Hepatocyte (in vitro differentiated cells): ENCODE data around the gene TFAP2A. TPM values are rescaled to one million over a fixed set of nuclear protein-coding genes. Genes with fewer than 3 reads are reported as not detected.

ENCODE experiments used
- DNase-seq: peaks from one replicate; pipeline ENCODE4 v3.0.0-alpha.2; 2016; ENCODE audit warnings: low spot score
- H2AFZ ChIP-seq: fragments of 200-600 bp; sonication (generic); 2 replicates; pipeline ENCODE4 v1.6.0; 2016; ENCODE audit warnings: antibody characterized with exemption, mild to moderate bottlenecking
- H3K27ac ChIP-seq: fragments of 200-600 bp; sonication (generic); 2 replicates; pipeline ENCODE4 v1.5.1; 2016; ENCODE audit warnings: mild to moderate bottlenecking
- H3K27me3 ChIP-seq: fragments of 200-600 bp; sonication (generic); 2 replicates; pipeline ENCODE4 v1.6.1; 2016
- H3K36me3 ChIP-seq: fragments of 200-600 bp; sonication (generic); replicated peaks from 2 replicates; pipeline ENCODE4 v1.5.1; 2016; ENCODE audit warnings: low read depth; ENCODE audit not compliant: insufficient read depth
- H3K4me1 ChIP-seq: fragments of 200-600 bp; sonication (generic); 2 replicates; pipeline ENCODE4 v1.5.1; 2016; ENCODE audit warnings: mild to moderate bottlenecking, moderate library complexity; ENCODE audit not compliant: insufficient read depth
- H3K4me2 ChIP-seq: fragments of 200-600 bp; sonication (generic); 2 replicates; pipeline ENCODE4 v1.6.0; 2016
- H3K4me3 ChIP-seq: fragments of 200-600 bp; sonication (generic); 2 replicates; pipeline ENCODE4 v1.5.1; 2016; ENCODE audit warnings: mild to moderate bottlenecking
- H3K79me2 ChIP-seq: fragments of 200-600 bp; sonication (generic); 2 replicates; pipeline ENCODE4 v1.6.0; 2017; ENCODE audit warnings: mild to moderate bottlenecking
- H3K9me2 ChIP-seq: fragments of 200-600 bp; sonication (generic); replicated peaks from 2 replicates; pipeline ENCODE4 v1.6.0; 2017; ENCODE audit warnings: mild to moderate bottlenecking; ENCODE audit not compliant: insufficient read depth
- H3K9me3 ChIP-seq: fragments of 200-600 bp; sonication (generic); 2 replicates; pipeline ENCODE4 v1.5.1; 2016; ENCODE audit warnings: low read depth, mild to moderate bottlenecking
- H4K20me1 ChIP-seq: fragments of 200-600 bp; sonication (generic); 2 replicates; pipeline ENCODE4 v1.6.0; 2016; ENCODE audit warnings: mild to moderate bottlenecking; ENCODE audit not compliant: insufficient read depth, poor library complexity, severe bottlenecking
- CTCF ChIP-seq: fragments of 200-600 bp; sonication (generic); IDR thresholded peaks from 2 replicates; pipeline ENCODE4 v1.5.1; 2016; ENCODE audit warnings: antibody characterized with exemption, mild to moderate bottlenecking; ENCODE audit not compliant: poor library complexity
- EZH2 ChIP-seq: fragments of 200-600 bp; sonication (generic); IDR thresholded peaks from 2 replicates; pipeline ENCODE4 v1.6.1; 2016; ENCODE audit warnings: antibody characterized with exemption, mild to moderate bottlenecking, borderline replicate concordance
- EZH2phosphoT487 ChIP-seq: fragments of 200-600 bp; sonication (generic); IDR thresholded peaks from one replicate; pipeline ENCODE4 v1.6.1; 2018; ENCODE audit warnings: antibody characterized with exemption, mild to moderate bottlenecking, low read depth, moderate library complexity; ENCODE audit not compliant: unreplicated experiment, severe bottlenecking
- WGBS: methylation state at CpG from one replicate; pipeline ENCODE4 v1.1.6; 2016; ENCODE audit warnings: low lambda C conversion rate; ENCODE audit errors: missing lambda C conversion rate; 5-methylcytosine and 5-hydroxymethylcytosine counted together
- polyA plus RNA-seq: library from polyadenylated mRNA; unstranded; fragments of >200 nt; fragmentation: Nextera tagmentation; extraction: Ambion mirVana; gene quantifications from 2 replicates; pipeline ENCODE4 v1.2.1, GENCODE V29; 2016
- total RNA-seq: library from RNA; depleted of rRNA; stranded (reverse); fragments of >200 nt; gene quantifications from 2 replicates; pipeline ENCODE4 v1.2.3, GENCODE V29; 2014

Gene TFAP2A
- total and polyA plus RNA-seq, 2 experiments from 2014 or later = 6.2 to 14.9 TPM

GRCh38 chr6:10383331-10384090, 31.4 kb downstream of the TFAP2A start:
- 7% methylated on average over 44 of the region's 48 CpGs for WGBS
- H4K20me1 ChIP-seq = no peaks in the 10 kb centered on the region
- no peaks in the 10 kb centered on the region for H3K36me3 ChIP-seq
- no peaks in the 10 kb centered on the region for H3K79me2 ChIP-seq
- peak overlapping the region; percentile 76 for H3K4me2 ChIP-seq
- H2AFZ ChIP-seq = peak overlapping the region; percentile 3
- H3K27me3 ChIP-seq = peaks cover 87% of the 10 kb centered on the region
- peaks cover 32% of the 10 kb centered on the region for H3K4me1 ChIP-seq
- TF ChIP-seq EZH2 (peak; percentile 43), CTCF (no peak)
- H3K4me3 ChIP-seq = no peak overlapping the region
- peak overlapping the region; percentile 69 for H3K27ac ChIP-seq
- no peak for DNase-seq
- no peaks in the 10 kb centered on the region for H3K9me3 ChIP-seq
- H3K9me2 ChIP-seq = no peaks in the 10 kb centered on the region

- H3K4me3 ChIP-seq = no peak overlapping the region
- peaks cover 83% of the 10 kb centered on the region for H3K27me3 ChIP-seq
These were observed 32.0 kb downstream of the TFAP2A start for GRCh38 chr6:10382728-10383330.

GRCh38 chr6:10382322-10382721, 32.6 kb downstream of the TFAP2A start:
- H3K79me2 ChIP-seq = no peaks in the 10 kb centered on the region
- WGBS = 33% methylated on average over 15 of the region's 15 CpGs
- H3K9me2 ChIP-seq = no peaks in the 10 kb centered on the region
- TF ChIP-seq EZH2phosphoT487 (no peak), EZH2 (no peak), CTCF (no peak)
- H3K4me2 ChIP-seq = peak overlapping the region; percentile 76
- H3K4me3 ChIP-seq = no peak overlapping the region
- no peak overlapping the region for H2AFZ ChIP-seq
- H4K20me1 ChIP-seq = no peaks in the 10 kb centered on the region
- peaks cover 78% of the 10 kb centered on the region for H3K27me3 ChIP-seq
- peak overlapping the region; percentile 69 for H3K27ac ChIP-seq
- DNase-seq = no peak
- no peaks in the 10 kb centered on the region for H3K9me3 ChIP-seq
- peaks cover 32% of the 10 kb centered on the region for H3K4me1 ChIP-seq
- H3K36me3 ChIP-seq = no peaks in the 10 kb centered on the region

More at GRCh38 chr6:10382728-10383330, 32.0 kb downstream of the TFAP2A start:
- no peaks in the 10 kb centered on the region for H3K79me2 ChIP-seq
- peak overlapping the region; percentile 3 for H2AFZ ChIP-seq
- H3K27ac ChIP-seq = peak overlapping the region; percentile 69
- WGBS = 22% methylated on average over 22 of the region's 22 CpGs
- TF ChIP-seq EZH2 = no peak
- no peak for TF ChIP-seq CTCF
- TF ChIP-seq EZH2phosphoT487 = no peak
- H3K9me2 ChIP-seq = no peaks in the 10 kb centered on the region
- H3K4me2 ChIP-seq = peak overlapping the region; percentile 76
- no peaks in the 10 kb centered on the region for H3K36me3 ChIP-seq
- no peaks in the 10 kb centered on the region for H4K20me1 ChIP-seq
- DNase-seq = no peak
- H3K4me1 ChIP-seq = peaks cover 32% of the 10 kb centered on the region
- no peaks in the 10 kb centered on the region for H3K9me3 ChIP-seq
